K562 (cell line): ENCODE measurements around the gene CRYBA1. TPM values are rescaled to one million over a fixed set of nuclear protein-coding genes. Genes with fewer than 3 reads are reported as not detected.

Experiments
- ATAC-seq: fragments of 200-7000 bp; cut with Tn5 transposase; 3 replicates; pipeline ENCODE4 v1.9.1; 2020; ENCODE audit warnings: moderate library complexity
- BruUV-seq: library from RNA; stranded (reverse); fragments of 400-500 nt; replicated peaks from 2 replicates; lab custom pipeline; 2021; lab: Mats Ljungman, UMichigan
- CTCF ChIA-PET: fragments of 300-600 bp; formaldehyde crosslinking; extraction: SDS; loops from one replicate; lab custom pipeline; 2021; ENCODE audit warnings: low intra/inter-chr PET ratio; lab: Yijun Ruan, JAX
- POLR2A ChIA-PET: fragments of 300-600, 350-650 bp; sonication (Branson Sonifier 250); formaldehyde crosslinking; extraction: SDS; loops from one replicate; lab custom pipeline; 2021; ENCODE audit warnings: antibody characterized with exemption, inconsistent platforms; lab: Yijun Ruan, JAX
- DNase-seq, 4 experiments: peaks; one replicate each; pipeline versions ENCODE4 v3.0.0 to v3.0.0-alpha.2; 2011 to 2018; ENCODE audit warnings: low spot score in 3 of 4, mixed read lengths in 3 of 4; ENCODE audit errors: extremely low read depth in 1 of 4
- FAIRE-seq: peaks from 2 replicates; lab custom pipeline; 2011; peaks lifted over from hg19 to GRCh38; lab: Jason Lieb, UNC
- H2AFZ ChIP-seq: 2 replicates; pipeline ENCODE4 v1.6.0; 2011; ENCODE audit warnings: low read depth, low read length, control low read depth, inconsistent platforms
- H3K27ac ChIP-seq: fragments of 200-600 bp; 3 replicates; pipeline ENCODE4 v1.8.0; 2011; ENCODE audit warnings: low read depth, mild to moderate bottlenecking, control low read depth, inconsistent platforms, low read length, moderate library complexity, mixed read lengths; ENCODE audit errors: extremely low read depth
- H3K27me3 ChIP-seq, 2 experiments: fragments of 300-600 bp in 1 of 2; 2 replicates in 1 of 2; 3 replicates in 1 of 2; pipeline versions ENCODE4 v1.6.0 to v1.8.0; 2011; ENCODE audit warnings: inconsistent platforms in 2 of 2, low read length in 2 of 2, mild to moderate bottlenecking in 1 of 2, mixed read lengths in 1 of 2, moderate library complexity in 1 of 2; ENCODE audit not compliant: control insufficient read depth in 2 of 2, insufficient read depth in 2 of 2
- H3K36me3 ChIP-seq: fragments of 300-600 bp; 3 replicates; pipeline ENCODE4 v1.8.0; 2011; ENCODE audit warnings: mild to moderate bottlenecking, low read length, inconsistent platforms; ENCODE audit not compliant: control insufficient read depth, insufficient read depth
- H3K4me1 ChIP-seq, 2 experiments: fragments of 200-600 bp in 1 of 2; replicated peaks in 1 of 2; 2 replicates in 1 of 2; 3 replicates in 1 of 2; pipeline versions ENCODE4 v1.5.1 to v1.8.0; 2011; ENCODE audit warnings: inconsistent platforms in 2 of 2, low read length in 2 of 2, mild to moderate bottlenecking in 1 of 2, mixed read lengths in 1 of 2, moderate library complexity in 1 of 2; ENCODE audit not compliant: control insufficient read depth in 2 of 2, insufficient read depth in 2 of 2
- H3K4me2 ChIP-seq: 2 replicates; pipeline ENCODE4 v1.6.1; 2011; ENCODE audit warnings: low read length, control low read depth, inconsistent platforms, mixed read lengths; ENCODE audit not compliant: insufficient read depth
- H3K4me3 ChIP-seq: fragments of 200-600 bp; sonication (generic), shearing (Covaris generic); 2 replicates; pipeline ENCODE4 v1.5.1; 2016; ENCODE audit warnings: control low read depth, inconsistent platforms
- H3K79me2 ChIP-seq: fragments of 200-600 bp; 3 replicates; pipeline ENCODE4 v1.8.0; 2011; ENCODE audit warnings: low read length, inconsistent platforms; ENCODE audit not compliant: control insufficient read depth, insufficient read depth
- H3K9ac ChIP-seq, 2 experiments: 2 replicates each; pipeline versions ENCODE4 v1.6.0 to v1.6.1; 2011; ENCODE audit warnings: low read depth in 2 of 2, low read length in 2 of 2, control low read depth in 1 of 2, inconsistent platforms in 1 of 2, mild to moderate bottlenecking in 1 of 2, mixed read lengths in 1 of 2; ENCODE audit not compliant: insufficient read depth in 1 of 2
- H3K9me1 ChIP-seq: one replicate; pipeline ENCODE4 v1.6.0; 2011; ENCODE audit warnings: inconsistent platforms, mild to moderate bottlenecking, low read length, moderate library complexity; ENCODE audit not compliant: control insufficient read depth, insufficient read depth
- H3K9me3 ChIP-seq: replicated peaks from 2 replicates; pipeline ENCODE4 v1.5.1; 2011; ENCODE audit warnings: low read depth, low read length, inconsistent platforms; ENCODE audit not compliant: control insufficient read depth, insufficient read depth
- H4K20me1 ChIP-seq: replicated peaks from 2 replicates; pipeline ENCODE4 v1.6.1; 2011; ENCODE audit warnings: low read length, inconsistent platforms, mixed read lengths; ENCODE audit not compliant: control insufficient read depth, insufficient read depth
- ATF1 ChIP-seq, 2 experiments: fragments of 450-650 bp in 1 of 2; IDR thresholded peaks; 2 replicates each; pipeline ENCODE4 v1.6.1; 2016; ENCODE audit warnings: missing compliant biosample characterization in 1 of 2, missing genetic modification characterization in 1 of 2
- BRD4 ChIP-seq: fragments of 200-600 bp; sonication (generic); IDR thresholded peaks from 2 replicates; pipeline ENCODE4 v1.6.1; 2017; ENCODE audit warnings: inconsistent platforms
- CREB5 ChIP-seq: fragments of 250-450 bp; sonication (Bioruptor Pico); IDR thresholded peaks from 2 replicates; pipeline ENCODE4 v1.5.0; 2020; ENCODE audit warnings: mild to moderate bottlenecking
- EZH2 ChIP-seq: IDR thresholded peaks from 2 replicates; pipeline ENCODE4 v1.6.1; 2012; ENCODE audit warnings: low read depth, mild to moderate bottlenecking, inconsistent platforms, low read length, borderline replicate concordance
- GTF2E2 ChIP-seq: fragments of 200-800 bp; sonication (Bioruptor generic); IDR thresholded peaks from 2 replicates; pipeline ENCODE4 v1.6.1; 2016; ENCODE audit warnings: missing genetic modification characterization, missing compliant biosample characterization
- HDAC6 ChIP-seq: IDR thresholded peaks from 2 replicates; pipeline ENCODE4 v1.6.1; 2012; ENCODE audit warnings: low read depth, mild to moderate bottlenecking, control low read depth, inconsistent platforms, low read length, moderate library complexity
- HNRNPH1 ChIP-seq: fragments of 200-400 bp; formaldehyde crosslinking; optimal IDR thresholded peaks from 2 replicates; pipeline ENCODE3; 2017; ENCODE audit warnings: low read depth, mild to moderate bottlenecking, low read length, moderate library complexity
- KDM2B ChIP-seq: fragments of 250-450 bp; sonication (Bioruptor Pico); IDR thresholded peaks from 2 replicates; pipeline ENCODE4 v1.8.0; 2021; ENCODE audit warnings: mild to moderate bottlenecking, moderate library complexity
- MAFF ChIP-seq: IDR thresholded peaks from 2 replicates; pipeline ENCODE4 v1.6.1; 2012; ENCODE audit warnings: low read length, improper control_type of control experiment
- NFYB ChIP-seq: IDR thresholded peaks from 2 replicates; pipeline ENCODE4 v1.6.1; 2011; ENCODE audit warnings: mild to moderate bottlenecking, moderate library complexity; ENCODE audit not compliant: insufficient read length; ENCODE audit errors: extremely low read depth
- RNF219 ChIP-seq: fragments of 250-450 bp; sonication (Bioruptor Pico); IDR thresholded peaks from 2 replicates; pipeline ENCODE4 v1.5.0; 2022; ENCODE audit warnings: mild to moderate bottlenecking
- SMAD2 ChIP-seq: fragments of 150-350 bp; IDR thresholded peaks from 2 replicates; pipeline ENCODE4 v1.6.1; 2014; ENCODE audit warnings: low read depth, mild to moderate bottlenecking, low read length
- ZNF239 ChIP-seq: fragments of 250-450 bp; sonication (Bioruptor Pico); IDR thresholded peaks from 2 replicates; pipeline ENCODE4 v1.4.0; 2020; ENCODE audit warnings: mild to moderate bottlenecking
- ZNF282 ChIP-seq: sonication (generic); formaldehyde crosslinking; IDR thresholded peaks from 2 replicates; pipeline ENCODE4 v1.8.1; 2023; ENCODE audit warnings: missing genetic modification reagents
- ZNF354B ChIP-seq: fragments of 250-450 bp; sonication (Bioruptor Pico); IDR thresholded peaks from 2 replicates; pipeline ENCODE4 v1.4.0; 2020
- ZNF512 ChIP-seq: IDR thresholded peaks from 2 replicates; pipeline ENCODE4 v1.6.1; 2016; ENCODE audit warnings: missing genetic modification characterization, missing compliant biosample characterization
- ZNF707 ChIP-seq: fragments of 250-450 bp; sonication (Bioruptor Pico); conservative IDR thresholded peaks from 2 replicates; pipeline ENCODE4 v1.8.0; 2022; ENCODE audit warnings: inconsistent platforms, mild to moderate bottlenecking, moderate library complexity
- WGBS: fragments of 100-300 bp; shearing (Covaris generic); methylation state at CpG from one replicate; pipeline ENCODE4 v1.1.6; 2016; ENCODE audit warnings: low coverage, mixed read lengths; ENCODE audit not compliant: insufficient coverage; ENCODE audit errors: missing lambda C conversion rate; 5-methylcytosine and 5-hydroxymethylcytosine counted together
- in situ Hi-C: fragments of 300-500 bp; cut with MboI; formaldehyde crosslinking; loops from 4 replicates; pipeline ENCODE4 v1.15.0; 2018; ENCODE audit warnings: inconsistent platforms, mixed read lengths
- intact Hi-C: fragments of 100-400 bp; cut with micrococcal nuclease; formaldehyde crosslinking; loops from 2 replicates; pipeline ENCODE4 v1.14.2; 2022
- polyA plus RNA-seq, 8 experiments: library from polyadenylated mRNA; depleted of rRNA in 4 of 8; stranded (reverse) in 5 of 8; unstranded in 3 of 8; fragments of >200 nt; fragmentation: Nextera tagmentation in 2 of 8; fragmentation: Illumina TruSeq in 1 of 8; extraction: Ambion mirVana in 2 of 8; extraction: Trizol in 1 of 8; gene quantifications; 2 replicates each; pipeline versions ENCODE4 v1.2.1 to v1.2.3, GENCODE V29; 2011 to 2014; ENCODE audit warnings: inconsistent platforms in 1 of 8, missing spikeins in 1 of 8
- total RNA-seq, 7 experiments: library from RNA; depleted of rRNA in 6 of 7; stranded (reverse); fragments of >200 nt in 6 of 7; fragmentation: Illumina TruSeq in 2 of 7; extraction: Trizol in 2 of 7; gene quantifications; 2 replicates each; pipeline versions ENCODE4 v1.2.1 to v1.2.3, GENCODE V29; 2011 to 2021; ENCODE audit warnings: low replicate concordance in 1 of 7

CRYBA1 gene
- total and polyA plus RNA-seq, 9 of the 15 experiments (the other 6 are each of a cell fraction or from before 2014, with no cell fraction given), result not detected

- Histone ChIP-seq H3K9ac (peak overlapping the region in 1 of 2 experiments; percentile 32; a peak in 1 of 4 replicates), H3K4me2 (no peak overlapping the region), H3K9me1 (no peaks in the 10 kb centered on the region), H3K9me3 (no peaks in the 10 kb centered on the region), H3K27me3 (no peaks in the 10 kb centered on the region), H2AFZ (no peak overlapping the region), H3K36me3 (peaks cover 71% of the 10 kb centered on the region), H3K79me2 (peaks cover 90% of the 10 kb centered on the region), H4K20me1 (peaks cover 25% of the 10 kb centered on the region), H3K4me1 (peaks cover 10 to 16% of the 10 kb centered on the region in 2 experiments; a peak in 4 of 5 replicates), H3K27ac (no peak overlapping the region), H3K4me3 (no peak overlapping the region)
- FAIRE-seq, result no peak
- in situ Hi-C loops (no loop called here), intact Hi-C loops (loop anchor here (5.0 kb wide), 1 partner anchor 52 kb away; no protein-coding TSS in a partner anchor)
- ATAC-seq, result no peak
- BruUV-seq, result no TSS peak
- WGBS, result 89% methylated on average over 9 of the region's 9 CpGs
- ChIA-PET CTCF (interaction anchor here (2.7 kb wide), 1 partner anchor 141 kb away, joined by 15 read pairs; no protein-coding TSS in a partner anchor), POLR2A (interaction anchor here (1.2 to 2.9 kb wide), 4 partner anchors 9 to 165 kb away, joined by 3 to 22 read pairs (median 6); no protein-coding TSS in a partner anchor)
- DNase-seq, result no peak
- TF ChIP-seq KDM2B (CRISPR knock-in tag) (no peak), CREB5 (no peak), RNF219 (CRISPR knock-in tag) (no peak), MAFF (no peak), BRD4 (no peak), GTF2E2 (tag) (no peak), SMAD2 (no peak), ZNF512 (no peak), ATF1 (CRISPR knock-in tag; IDR thresholded peaks at IDR 0.05) (no peak), ATF1 (tag; IDR thresholded peaks at IDR 0.05) (no peak), ZNF354B (CRISPR knock-in tag) (no peak), ZNF282 (CRISPR knock-in tag) (no peak), NFYB (no peak), HNRNPH1 (no peak), EZH2 (no peak), ZNF707 (CRISPR knock-in tag) (no peak), HDAC6 (no peak), ZNF239 (CRISPR knock-in tag) (no peak)
These were observed 43.2 kb downstream of the CRYBA1 start for GRCh38 chr17:29289852-29290251.
